DOHH2 (cell line): ENCODE results near the gene CAPN12.

Experiments used
- EZH2phosphoT487 ChIP-seq: fragments of 200-600 bp; sonication (generic); IDR thresholded peaks from 2 replicates; pipeline ENCODE4 v1.6.1; 2017; ENCODE audit warnings: borderline replicate concordance, mild to moderate bottlenecking, antibody characterized with exemption, low read length, moderate library complexity, mixed read lengths
- TF ChIP-seq, protein P1 (sequence below): fragments of 200-600 bp; sonication (generic); IDR thresholded peaks from one replicate; pipeline ENCODE4 v1.5.1; 2014; ENCODE audit warnings: antibody characterized with exemption, mild to moderate bottlenecking, low read depth, low read length; ENCODE audit not compliant: poor library complexity, severe bottlenecking

DNA sequence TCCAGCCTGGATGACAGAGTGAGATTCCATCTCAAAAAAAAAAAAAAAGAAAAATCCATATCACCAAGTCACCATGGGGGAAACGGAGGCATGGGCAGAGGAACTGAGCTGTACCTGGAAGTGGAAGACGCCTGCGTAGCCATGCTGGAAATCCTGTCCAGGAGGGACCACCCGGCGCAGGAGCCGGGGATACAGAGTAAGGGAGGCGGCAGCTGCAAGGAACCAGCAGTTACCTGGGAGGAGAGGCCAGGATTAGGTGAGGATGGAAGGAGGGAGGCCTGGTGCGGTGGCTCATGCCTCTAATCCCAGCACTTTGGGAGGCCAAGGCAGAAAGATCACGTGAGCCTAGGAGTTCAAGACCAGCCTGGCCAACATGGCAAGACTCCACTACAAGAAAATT is 2.0 kb downstream of the CAPN12 start:
- TF ChIP-seq, protein P1, sequence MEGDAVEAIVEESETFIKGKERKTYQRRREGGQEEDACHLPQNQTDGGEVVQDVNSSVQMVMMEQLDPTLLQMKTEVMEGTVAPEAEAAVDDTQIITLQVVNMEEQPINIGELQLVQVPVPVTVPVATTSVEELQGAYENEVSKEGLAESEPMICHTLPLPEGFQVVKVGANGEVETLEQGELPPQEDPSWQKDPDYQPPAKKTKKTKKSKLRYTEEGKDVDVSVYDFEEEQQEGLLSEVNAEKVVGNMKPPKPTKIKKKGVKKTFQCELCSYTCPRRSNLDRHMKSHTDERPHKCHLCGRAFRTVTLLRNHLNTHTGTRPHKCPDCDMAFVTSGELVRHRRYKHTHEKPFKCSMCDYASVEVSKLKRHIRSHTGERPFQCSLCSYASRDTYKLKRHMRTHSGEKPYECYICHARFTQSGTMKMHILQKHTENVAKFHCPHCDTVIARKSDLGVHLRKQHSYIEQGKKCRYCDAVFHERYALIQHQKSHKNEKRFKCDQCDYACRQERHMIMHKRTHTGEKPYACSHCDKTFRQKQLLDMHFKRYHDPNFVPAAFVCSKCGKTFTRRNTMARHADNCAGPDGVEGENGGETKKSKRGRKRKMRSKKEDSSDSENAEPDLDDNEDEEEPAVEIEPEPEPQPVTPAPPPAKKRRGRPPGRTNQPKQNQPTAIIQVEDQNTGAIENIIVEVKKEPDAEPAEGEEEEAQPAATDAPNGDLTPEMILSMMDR, result no peak
- no peak for TF ChIP-seq EZH2phosphoT487
